ENCODE data around the gene CLOCK. TPM values are rescaled to one million over a fixed set of nuclear protein-coding genes. Genes with fewer than 3 reads are reported as not detected.

Gene CLOCK
- total and polyA plus RNA-seq, 9 of the 15 experiments (the other 6 are each of a cell fraction or from before 2014, with no cell fraction given) = 3.7 to 14.4 (median 9.4) TPM

DNA sequence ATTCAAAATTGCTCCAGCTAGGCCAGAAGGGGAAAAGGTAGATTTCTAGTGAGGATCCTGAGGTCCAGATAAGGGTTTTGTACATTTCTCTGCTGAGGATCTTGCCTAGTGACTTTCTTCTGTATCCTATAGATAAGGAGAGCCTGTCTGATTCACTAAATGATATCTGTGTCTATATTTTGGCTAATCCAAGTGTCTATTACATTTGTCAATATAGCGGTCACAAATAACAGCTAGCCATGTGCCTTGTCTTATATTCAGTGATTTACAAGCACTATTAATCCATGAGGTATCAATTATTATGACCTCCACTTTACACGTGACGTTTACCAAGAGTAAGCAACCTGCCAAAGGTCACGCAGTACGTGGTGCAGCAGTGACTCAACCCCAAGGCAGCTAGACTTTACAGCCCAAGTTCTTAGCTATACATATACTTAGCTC lies 109.3 kb downstream of the CLOCK start (continued):
- peak; percentile 60 for TF ChIP-seq DACH1 (IDR thresholded peaks at IDR 0.05; ENCODE audit: partially characterized antibody)
- TF ChIP-seq EWSR1 (IDR thresholded peaks at IDR 0.05; ENCODE audit: borderline replicate concordance, low read depth, partially characterized antibody) = no peak
- peak; percentile 55; the same call in 1 of the 2 replicates for TF ChIP-seq MTA1 (IDR thresholded peaks at IDR 0.05; ENCODE audit: borderline replicate concordance)
- TF ChIP-seq GATAD2A (IDR thresholded peaks at IDR 0.05) = no peak
- TF ChIP-seq ZNF699 (CRISPR knock-in tag; IDR thresholded peaks at IDR 0.05; ENCODE audit: insufficient replicate concordance) = no peak
- TF ChIP-seq HDAC3 (IDR thresholded peaks at IDR 0.05; ENCODE audit: borderline replicate concordance, partially characterized antibody) = peak; percentile 43
- TF ChIP-seq HLTF (IDR thresholded peaks at IDR 0.05) = no peak
- no peak for TF ChIP-seq NR4A1 (CRISPR knock-in tag; IDR thresholded peaks at IDR 0.05)
- no peak for TF ChIP-seq NR4A1 (tag; IDR thresholded peaks at IDR 0.05)
- TF ChIP-seq ZNF354B (CRISPR knock-in tag; IDR thresholded peaks at IDR 0.05) = no peak
- TF ChIP-seq SMARCB1 (IDR thresholded peaks at IDR 0.05; ENCODE audit: insufficient read length, low read depth) = peak; percentile 42
- no peak for TF ChIP-seq CEBPG (CRISPR knock-in tag; IDR thresholded peaks at IDR 0.05)
- TF ChIP-seq CEBPG (tag; conservative IDR thresholded peaks at IDR 0.05 in 1 of 2, IDR thresholded peaks at IDR 0.05 in 1 of 2) = no peak
- TF ChIP-seq CBX1 (IDR thresholded peaks at IDR 0.05; ENCODE audit: low read depth) = no peak
- TF ChIP-seq MEIS2 (IDR thresholded peaks at IDR 0.05; ENCODE audit: partially characterized antibody) = peak; percentile 70
- peak; percentile 73 for TF ChIP-seq EP300 (IDR thresholded peaks at IDR 0.05; ENCODE audit: low read length)
- TF ChIP-seq FOXP1 (CRISPR knock-in tag; IDR thresholded peaks at IDR 0.05) = no peak
- TF ChIP-seq, protein P1, sequence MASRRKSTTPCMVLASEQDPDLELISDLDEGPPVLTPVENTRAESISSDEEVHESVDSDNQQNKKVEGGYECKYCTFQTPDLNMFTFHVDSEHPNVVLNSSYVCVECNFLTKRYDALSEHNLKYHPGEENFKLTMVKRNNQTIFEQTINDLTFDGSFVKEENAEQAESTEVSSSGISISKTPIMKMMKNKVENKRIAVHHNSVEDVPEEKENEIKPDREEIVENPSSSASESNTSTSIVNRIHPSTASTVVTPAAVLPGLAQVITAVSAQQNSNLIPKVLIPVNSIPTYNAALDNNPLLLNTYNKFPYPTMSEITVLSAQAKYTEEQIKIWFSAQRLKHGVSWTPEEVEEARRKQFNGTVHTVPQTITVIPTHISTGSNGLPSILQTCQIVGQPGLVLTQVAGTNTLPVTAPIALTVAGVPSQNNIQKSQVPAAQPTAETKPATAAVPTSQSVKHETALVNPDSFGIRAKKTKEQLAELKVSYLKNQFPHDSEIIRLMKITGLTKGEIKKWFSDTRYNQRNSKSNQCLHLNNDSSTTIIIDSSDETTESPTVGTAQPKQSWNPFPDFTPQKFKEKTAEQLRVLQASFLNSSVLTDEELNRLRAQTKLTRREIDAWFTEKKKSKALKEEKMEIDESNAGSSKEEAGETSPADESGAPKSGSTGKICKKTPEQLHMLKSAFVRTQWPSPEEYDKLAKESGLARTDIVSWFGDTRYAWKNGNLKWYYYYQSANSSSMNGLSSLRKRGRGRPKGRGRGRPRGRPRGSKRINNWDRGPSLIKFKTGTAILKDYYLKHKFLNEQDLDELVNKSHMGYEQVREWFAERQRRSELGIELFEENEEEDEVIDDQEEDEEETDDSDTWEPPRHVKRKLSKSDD (conservative IDR thresholded peaks at IDR 0.05; ENCODE audit: low read length) = no peak
- TF ChIP-seq BRD9 (IDR thresholded peaks at IDR 0.05; ENCODE audit: low read depth, partially characterized antibody) = no peak
- TF ChIP-seq ZNF766 (CRISPR knock-in tag; conservative IDR thresholded peaks at IDR 0.05) = no peak
- TF ChIP-seq, protein P2, sequence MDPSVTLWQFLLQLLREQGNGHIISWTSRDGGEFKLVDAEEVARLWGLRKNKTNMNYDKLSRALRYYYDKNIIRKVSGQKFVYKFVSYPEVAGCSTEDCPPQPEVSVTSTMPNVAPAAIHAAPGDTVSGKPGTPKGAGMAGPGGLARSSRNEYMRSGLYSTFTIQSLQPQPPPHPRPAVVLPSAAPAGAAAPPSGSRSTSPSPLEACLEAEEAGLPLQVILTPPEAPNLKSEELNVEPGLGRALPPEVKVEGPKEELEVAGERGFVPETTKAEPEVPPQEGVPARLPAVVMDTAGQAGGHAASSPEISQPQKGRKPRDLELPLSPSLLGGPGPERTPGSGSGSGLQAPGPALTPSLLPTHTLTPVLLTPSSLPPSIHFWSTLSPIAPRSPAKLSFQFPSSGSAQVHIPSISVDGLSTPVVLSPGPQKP (CRISPR knock-in tag; IDR thresholded peaks at IDR 0.05) = no peak
- no peak for TF ChIP-seq NFIX (CRISPR knock-in tag; IDR thresholded peaks at IDR 0.05; ENCODE audit: low read depth)
- TF ChIP-seq, protein P3, sequence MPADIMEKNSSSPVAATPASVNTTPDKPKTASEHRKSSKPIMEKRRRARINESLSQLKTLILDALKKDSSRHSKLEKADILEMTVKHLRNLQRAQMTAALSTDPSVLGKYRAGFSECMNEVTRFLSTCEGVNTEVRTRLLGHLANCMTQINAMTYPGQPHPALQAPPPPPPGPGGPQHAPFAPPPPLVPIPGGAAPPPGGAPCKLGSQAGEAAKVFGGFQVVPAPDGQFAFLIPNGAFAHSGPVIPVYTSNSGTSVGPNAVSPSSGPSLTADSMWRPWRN (IDR thresholded peaks at IDR 0.05; ENCODE audit: low read depth) = peak; percentile 76
- no peak for TF ChIP-seq MED1 (CRISPR knock-in tag; IDR thresholded peaks at IDR 0.05; ENCODE audit: borderline replicate concordance)
- no peak for TF ChIP-seq SNIP1 (IDR thresholded peaks at IDR 0.05; ENCODE audit: low read depth)
- TF ChIP-seq ZC3H4 (CRISPR knock-in tag; IDR thresholded peaks at IDR 0.05; ENCODE audit: borderline replicate concordance) = no peak
- TF ChIP-seq ZNF586 (CRISPR knock-in tag; conservative IDR thresholded peaks at IDR 0.05) = no peak

Data from K562 (cell line).